Activated CD4-positive, alpha-beta T cell treated with anti-CD3 and anti-CD28 coated beads, Interleukin-2, amount 50 U/mL, for 24 hours (primary cell): ENCODE results near the gene PPP3R2.

ENCODE experiments used
- DNase-seq, 2 donors: peaks; one replicate each; pipeline ENCODE4 v3.0.0-alpha.2; 2020; ENCODE audit warnings: low read depth in 1 of 2, low spot score in 1 of 2

The PPP3R2 gene

DNA sequence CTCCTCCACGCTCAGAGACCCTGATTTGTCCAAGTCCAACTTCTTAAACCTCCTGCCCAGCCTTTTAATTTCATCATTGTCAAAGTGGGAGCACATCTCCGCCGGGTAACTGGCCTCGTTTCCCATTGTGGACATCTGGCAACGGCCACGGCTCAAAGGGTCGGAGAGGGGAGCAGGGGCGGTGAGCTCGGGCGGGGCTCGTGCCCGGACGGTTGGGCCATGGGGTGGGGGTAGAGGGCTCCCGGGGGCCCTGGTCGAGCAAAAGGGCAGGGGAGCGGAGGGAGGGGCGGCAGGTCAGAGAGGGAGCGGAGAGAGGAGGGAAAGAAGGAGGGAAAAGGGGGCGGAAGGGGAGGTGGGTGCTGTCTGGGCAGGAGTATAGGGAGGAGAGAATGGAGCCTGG lies at the start of gene PPP3R2:
PPP3R2 (minus strand) TSS at position 174 of the 400 bp plus-strand sequence; CDS start at position 126, 48 bp downstream.
- DNase-seq = no peak

DNA sequence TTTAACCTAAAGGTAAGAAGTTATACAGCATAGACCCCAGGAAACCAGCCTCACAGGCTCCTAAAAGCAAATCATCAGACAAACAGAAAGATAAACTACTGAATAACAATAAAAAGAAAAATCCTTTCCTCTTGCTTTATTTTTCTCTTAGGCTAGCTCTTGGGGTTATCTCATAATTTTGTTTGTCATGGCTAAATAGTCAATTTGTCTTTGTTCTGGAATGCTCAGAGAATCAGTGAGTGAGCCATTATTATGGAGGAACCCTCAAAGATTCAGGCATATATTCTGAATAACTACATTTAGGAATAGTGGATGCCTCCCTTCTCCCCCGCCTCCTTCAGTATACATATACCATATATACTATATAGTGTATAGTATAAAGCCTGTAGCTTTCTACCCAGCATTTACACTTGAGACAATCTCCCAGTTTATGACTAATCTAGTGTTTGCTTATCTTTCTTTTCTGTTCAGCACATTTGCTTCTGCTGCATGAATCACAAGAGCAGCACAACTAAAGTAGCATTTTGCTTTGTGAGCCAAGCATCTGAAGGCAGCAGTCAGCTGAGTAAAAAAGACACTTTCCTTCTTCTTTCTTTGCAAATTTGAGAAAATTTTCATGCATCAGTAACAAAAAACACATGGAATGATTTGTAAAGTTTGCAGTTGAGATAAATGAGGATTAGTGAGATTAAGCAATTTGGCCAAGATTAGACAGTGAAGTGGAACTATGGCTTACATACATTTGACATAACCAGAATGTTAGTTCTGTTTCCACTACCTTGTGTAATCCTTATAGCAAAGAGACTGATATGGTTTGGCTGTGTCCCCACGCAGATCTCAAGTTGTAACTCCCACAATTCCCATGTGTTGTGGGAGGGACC lies 45.3 kb upstream of the PPP3R2 start:
- no peak for DNase-seq

DNA sequence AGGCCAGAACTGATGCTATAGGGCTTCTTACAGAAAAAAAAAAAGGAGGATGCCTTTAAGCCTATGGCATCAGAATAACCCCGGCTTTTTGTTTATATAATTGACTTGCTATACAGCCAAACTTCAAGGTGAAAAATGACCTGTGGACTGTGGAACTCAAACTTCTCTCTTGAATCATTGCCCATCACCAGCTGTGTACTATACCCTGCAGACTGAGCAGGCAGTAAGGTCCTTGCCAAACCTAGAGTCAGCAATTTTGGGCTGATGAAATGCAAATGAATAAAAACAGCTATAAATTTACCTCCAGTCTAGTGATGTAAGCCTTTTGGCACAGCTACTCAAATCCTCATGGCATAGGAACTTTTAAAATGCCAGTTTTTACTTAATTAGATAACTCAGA lies 44.5 kb upstream of the PPP3R2 start:
- no peak for DNase-seq

- no peak for DNase-seq
Measured at GRCh38 chr9:101636247-101636646, 41.5 kb upstream of the PPP3R2 start.

- no peak for DNase-seq
Measured at GRCh38 chr9:101635473-101635872, 40.7 kb upstream of the PPP3R2 start.

DNA sequence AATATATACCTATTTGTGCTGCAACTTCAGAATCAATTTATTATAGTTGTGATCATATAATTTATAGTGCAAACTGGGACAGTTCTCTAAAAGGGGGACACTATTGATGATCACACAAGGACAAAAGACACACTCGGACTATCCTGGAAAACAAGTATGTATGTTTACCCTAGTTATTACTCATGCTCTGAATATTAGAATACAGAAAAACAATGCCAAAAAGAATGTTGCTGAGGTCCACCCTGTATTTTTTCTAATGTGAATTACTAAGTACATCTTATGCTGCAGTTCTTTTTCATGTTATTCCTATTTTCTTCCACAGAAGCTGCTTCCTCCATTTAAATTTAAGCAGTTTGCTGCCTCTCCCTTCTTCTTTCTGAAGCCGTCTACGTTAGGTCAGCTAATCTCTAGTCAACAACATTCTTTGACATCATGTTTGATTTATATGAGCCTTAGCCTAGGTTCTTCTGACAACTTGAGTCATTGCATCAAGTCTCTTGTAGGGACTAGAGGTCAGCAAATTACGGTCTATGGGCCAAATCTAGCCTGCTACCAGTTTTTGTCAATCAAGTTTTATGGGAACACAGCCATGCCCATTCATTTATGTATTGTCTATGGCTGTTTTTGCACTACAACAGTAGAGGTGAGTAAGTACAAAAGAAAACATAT lies 40.1 kb upstream of the PPP3R2 start:
- DNase-seq = no peak

DNA sequence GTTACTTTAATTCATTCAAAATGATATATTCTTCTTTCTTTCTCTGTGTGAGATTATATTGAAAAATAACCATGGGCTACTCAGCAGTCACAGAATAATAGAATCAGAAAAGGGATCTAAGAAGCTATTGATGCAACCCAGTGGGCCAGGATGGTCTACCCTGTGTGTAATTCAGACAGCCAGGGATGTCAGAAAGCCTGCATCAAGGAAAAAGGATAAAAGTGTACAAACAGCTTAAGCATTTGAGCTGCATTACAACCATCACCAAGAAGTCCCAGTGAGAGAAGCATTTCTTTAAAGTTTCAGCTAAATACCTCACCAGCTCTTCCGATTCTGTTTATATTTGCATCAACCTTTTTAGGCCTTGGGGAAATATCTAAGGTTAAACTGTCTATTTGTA lies 37.8 kb upstream of the PPP3R2 start:
- no peak for DNase-seq

GRCh38 chr9:101631892-101632291 lies 37.1 kb upstream of the PPP3R2 start:
- no peak for DNase-seq

GRCh38 chr9:101629636-101630035 lies 34.9 kb upstream of the PPP3R2 start:
- no peak for DNase-seq

DNA sequence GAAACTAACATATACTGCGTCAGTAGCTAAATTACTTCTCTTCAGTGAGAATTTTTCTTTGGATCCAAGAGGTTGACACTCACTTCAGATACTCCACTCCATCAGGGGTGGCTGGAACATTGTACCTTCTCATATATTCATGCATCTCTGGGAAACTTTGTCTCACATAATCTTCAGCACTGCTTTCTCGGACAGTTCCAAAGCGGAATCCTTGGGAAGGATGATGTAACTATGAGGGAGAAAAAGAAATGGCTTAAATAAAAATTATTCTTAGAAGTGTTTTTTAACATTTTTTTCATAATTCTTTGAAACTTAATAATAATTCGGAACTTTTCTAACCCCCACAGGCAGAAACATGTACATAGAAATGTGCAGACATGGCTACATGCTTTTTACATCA lies 33.4 kb upstream of the PPP3R2 start:
- no peak for DNase-seq

- no peak for DNase-seq
Measured at GRCh38 chr9:101626295-101626694, 31.5 kb upstream of the PPP3R2 start.

- DNase-seq = no peak
Measured at GRCh38 chr9:101625876-101626275, 31.1 kb upstream of the PPP3R2 start.

- no peak for DNase-seq
Measured at GRCh38 chr9:101620452-101620851, 25.7 kb upstream of the PPP3R2 start.

- DNase-seq = no peak
Measured at GRCh38 chr9:101618698-101619097, 23.9 kb upstream of the PPP3R2 start.

GRCh38 chr9:101605547-101605946 lies 10.8 kb upstream of the PPP3R2 start:
- no peak for DNase-seq

DNA sequence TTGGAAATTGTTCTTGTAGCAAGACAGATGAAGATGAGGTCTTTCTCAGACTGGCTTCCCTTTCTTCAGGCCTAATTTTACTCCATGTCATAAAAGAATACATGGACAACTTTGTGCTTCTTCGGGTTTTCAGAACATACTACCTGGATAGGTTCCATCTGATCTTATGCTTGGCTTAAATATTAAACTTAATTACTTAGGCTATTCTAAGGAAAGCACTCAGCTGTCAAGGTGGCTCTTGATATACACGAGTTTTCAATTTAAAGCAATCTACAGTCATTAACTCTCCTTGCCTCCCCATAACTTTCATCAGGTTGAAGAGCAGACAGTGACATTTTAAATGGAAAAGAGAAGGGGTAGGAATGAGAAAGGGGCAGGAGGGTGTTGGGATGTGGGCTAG lies 9.5 kb upstream of the PPP3R2 start:
- no peak for DNase-seq

DNA sequence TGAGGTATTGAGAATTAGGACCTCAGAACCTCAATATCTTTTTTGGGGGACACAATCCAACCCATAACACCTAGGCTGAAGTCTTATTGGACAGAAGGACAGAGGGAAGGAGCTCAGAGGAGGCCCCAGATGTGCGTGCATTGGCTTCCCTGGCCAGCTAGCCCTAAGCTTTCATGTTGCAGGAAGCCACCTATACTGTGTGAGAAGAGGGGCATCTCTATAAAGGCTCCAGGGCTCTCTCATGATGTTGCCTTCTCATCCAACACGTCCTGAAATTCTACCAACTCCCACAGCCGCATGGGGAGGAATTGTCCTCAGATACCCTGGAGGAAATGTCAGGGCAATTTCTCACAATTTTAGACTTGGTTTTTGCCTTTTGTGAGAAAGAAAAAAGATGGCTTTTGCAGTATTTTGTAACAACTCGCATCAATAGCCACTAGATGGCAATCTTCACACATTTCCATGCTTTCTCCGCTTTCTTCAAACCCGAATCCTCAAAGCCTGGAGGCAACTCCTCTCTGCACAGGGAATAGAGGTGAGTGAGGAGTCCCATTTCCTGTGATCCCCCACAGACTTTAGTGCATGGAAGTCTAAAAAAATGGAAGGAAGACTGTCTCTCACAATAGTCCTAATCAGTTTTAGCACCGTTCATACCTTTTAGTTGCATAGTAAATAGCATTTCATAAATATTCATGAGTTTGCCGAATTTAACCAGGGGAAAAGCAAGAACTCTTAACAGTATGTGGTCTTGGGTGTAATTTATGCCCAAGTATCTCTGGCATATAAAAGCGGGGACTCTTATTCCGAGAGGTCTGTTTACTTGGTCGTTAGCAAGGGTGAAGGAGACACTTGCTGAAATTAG lies 7.4 kb upstream of the PPP3R2 start:
- no peak for DNase-seq

DNA sequence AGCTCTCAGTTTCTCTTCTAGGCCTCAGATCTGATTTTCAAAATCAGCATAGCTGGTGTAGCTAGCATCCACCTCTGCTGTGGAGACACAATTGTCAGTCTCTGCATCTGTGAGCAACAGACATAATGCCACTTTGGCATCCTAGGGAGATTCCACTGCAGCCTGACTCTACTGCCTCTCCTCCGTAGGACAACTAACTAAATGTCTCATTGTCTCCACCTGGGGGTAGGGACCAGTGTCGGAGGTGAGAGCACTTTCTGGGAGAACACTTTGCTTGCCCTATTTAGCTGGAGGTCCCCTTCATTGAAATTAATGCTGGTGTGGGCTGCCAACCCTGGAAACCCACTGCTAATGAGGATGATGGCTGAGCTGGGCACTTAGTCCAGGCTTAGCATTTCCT lies 1.4 kb downstream of the PPP3R2 start:
- no peak for DNase-seq

DNA sequence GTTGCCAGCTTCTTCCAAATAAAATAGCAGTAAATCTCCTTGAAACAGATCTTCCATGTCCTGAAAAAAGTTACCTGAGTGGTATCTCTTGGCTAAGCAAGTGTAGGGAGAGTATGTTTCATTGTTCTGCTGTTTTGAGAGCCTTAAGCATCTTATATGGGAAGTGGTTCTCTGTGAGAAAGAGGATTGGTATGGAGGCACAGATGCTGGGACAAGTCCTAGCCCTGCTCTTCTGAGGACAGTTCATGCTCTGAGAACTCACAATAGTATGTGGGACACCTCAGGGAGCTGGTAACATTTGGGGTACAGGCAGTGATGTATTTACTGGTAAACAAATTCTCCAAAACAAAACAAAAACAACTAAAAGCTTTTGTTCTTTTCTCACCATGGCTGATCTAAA lies 2.0 kb downstream of the PPP3R2 start:
- DNase-seq = no peak

GRCh38 chr9:101591787-101592446 lies 2.9 kb downstream of the PPP3R2 start:
- no peak for DNase-seq

DNA sequence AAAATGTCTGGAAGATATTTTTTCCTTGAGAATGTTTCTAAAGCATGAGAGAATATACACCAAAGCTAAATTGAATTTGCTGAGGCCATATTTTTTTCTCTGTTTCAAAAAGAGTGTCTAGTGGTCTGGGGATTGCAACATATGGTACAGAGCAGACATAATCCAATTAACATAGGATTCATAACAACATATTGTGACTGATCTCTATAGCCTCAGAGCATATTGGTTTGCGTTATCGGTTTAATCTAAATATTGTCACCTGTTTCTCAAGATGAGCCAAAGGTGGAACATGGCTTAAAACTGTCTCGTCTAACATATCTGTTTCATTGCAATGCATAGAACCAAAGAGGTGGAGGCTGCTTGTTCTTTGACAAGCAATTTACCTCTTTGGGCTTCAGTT lies 3.9 kb downstream of the PPP3R2 start:
- DNase-seq = no peak
